HL-60 (cell line): ENCODE results near the gene CCR5AS.

ENCODE experiments used
- CTCF ChIP-seq: IDR thresholded peaks from one replicate; pipeline ENCODE4 v1.5.1; 2011; ENCODE audit warnings: low read length, control low read depth, inconsistent platforms; ENCODE audit not compliant: insufficient read depth
- GABPA ChIP-seq: IDR thresholded peaks from 2 replicates; pipeline ENCODE4 v1.6.1; 2012; ENCODE audit warnings: low read depth
- POLR2AphosphoS5 ChIP-seq: IDR thresholded peaks from 2 replicates; pipeline ENCODE4 v1.6.1; 2012; ENCODE audit warnings: low read depth

GRCh38 chr3:46398186-46398955 lies 8.5 kb downstream of the CCR5AS start:
- TF ChIP-seq CTCF (no peak), POLR2AphosphoS5 (no peak), GABPA (no peak)
